HFFc6 (cell line): ENCODE data around the gene KMO. TPM values are rescaled to one million over a fixed set of nuclear protein-coding genes. Genes with fewer than 3 reads are reported as not detected.

Experiments
- DNase-seq: peaks from one replicate; pipeline ENCODE4 v3.0.0-alpha.2; 2018
- H3K27ac Mint-ChIP-seq: 2 replicates; pipeline ENCODE4 v1.8.0; 2020; ENCODE audit warnings: mild to moderate bottlenecking, mixed read lengths
- H3K27me3 Mint-ChIP-seq: 2 replicates; pipeline ENCODE4 v1.8.0; 2021; ENCODE audit warnings: mild to moderate bottlenecking, moderate library complexity, mixed read lengths; ENCODE audit not compliant: insufficient read depth
- H3K36me3 Mint-ChIP-seq: 2 replicates; pipeline ENCODE4 v1.8.0; 2021; ENCODE audit warnings: low read depth, mixed read lengths
- H3K4me1 Mint-ChIP-seq: 2 replicates; pipeline ENCODE4 v1.8.0; 2020; ENCODE audit warnings: low read depth, mixed read lengths
- H3K4me3 Mint-ChIP-seq: 2 replicates; pipeline ENCODE4 v1.8.0; 2020; ENCODE audit warnings: mild to moderate bottlenecking, moderate library complexity, mixed read lengths
- H3K9me3 Mint-ChIP-seq: 2 replicates; pipeline ENCODE4 v1.8.0; 2020; ENCODE audit warnings: mild to moderate bottlenecking, mixed read lengths
- CTCF ChIP-seq: fragments of 200-600 bp; sonication (generic); IDR thresholded peaks from 2 replicates; pipeline ENCODE4 v1.5.0; 2021; ENCODE audit warnings: antibody characterized with exemption, mild to moderate bottlenecking
- total RNA-seq, 6 experiments: library from RNA; stranded (reverse); fragmentation: NEBNext Ultra II Directional; extraction: Animal tissue kit (Norgen Biotek cat#: 25700); gene quantifications; 2 replicates in 1 of 6; 3 replicates in 5 of 6; pipeline ENCODE4 v1.2.3, GENCODE V29; 2021

The KMO gene
- total RNA-seq, 6 experiments from 2014 or later = not detected

GRCh38 chr1:241560849-241561187 is 28.6 kb downstream of the KMO start:
- Mint-ChIP-seq H3K4me1 (no peaks in the 10 kb centered on the region), H3K27ac (no peak overlapping the region), H3K4me3 (no peak overlapping the region), H3K9me3 (no peaks in the 10 kb centered on the region), H3K36me3 (no peaks in the 10 kb centered on the region), H3K27me3 (peaks cover 10% of the 10 kb centered on the region)
- TF ChIP-seq CTCF = no peak
- DNase-seq = no peak

- Mint-ChIP-seq H3K4me1 (no peaks in the 10 kb centered on the region), H3K27ac (no peak overlapping the region), H3K9me3 (no peaks in the 10 kb centered on the region), H3K27me3 (peaks cover 10% of the 10 kb centered on the region), H3K4me3 (no peak overlapping the region), H3K36me3 (no peaks in the 10 kb centered on the region)
- no peak for DNase-seq
- TF ChIP-seq CTCF = no peak
Observed at GRCh38 chr1:241569848-241570247, 37.7 kb downstream of the KMO start.

- DNase-seq = no peak
- Mint-ChIP-seq H3K4me3 (no peak overlapping the region), H3K36me3 (no peaks in the 10 kb centered on the region), H3K4me1 (no peaks in the 10 kb centered on the region), H3K27me3 (peaks cover 4% of the 10 kb centered on the region), H3K27ac (no peak overlapping the region), H3K9me3 (no peaks in the 10 kb centered on the region)
- no peak for TF ChIP-seq CTCF
Observed at GRCh38 chr1:241574154-241574553, 42.0 kb downstream of the KMO start.

- no peak overlapping the region for H3K27ac Mint-ChIP-seq
Observed at GRCh38 chr1:241579434-241579833, 47.3 kb downstream of the KMO start.

GRCh38 chr1:241582921-241583321 is 50.7 kb downstream of the KMO start:
- H3K4me3 Mint-ChIP-seq = no peak overlapping the region
- H3K27ac Mint-ChIP-seq = no peak overlapping the region
- H3K9me3 Mint-ChIP-seq = no peaks in the 10 kb centered on the region
- DNase-seq = no peak
- no peaks in the 10 kb centered on the region for H3K36me3 Mint-ChIP-seq
- peaks cover 6% of the 10 kb centered on the region; the same call in 1 of the 2 replicates for H3K27me3 Mint-ChIP-seq
- H3K4me1 Mint-ChIP-seq = no peaks in the 10 kb centered on the region
- TF ChIP-seq CTCF = no peak

More at GRCh38 chr1:241579434-241579833, 47.3 kb downstream of the KMO start:
- no peak overlapping the region for H3K4me3 Mint-ChIP-seq
- no peaks in the 10 kb centered on the region for H3K9me3 Mint-ChIP-seq
- DNase-seq = no peak
- peaks cover 8% of the 10 kb centered on the region for H3K27me3 Mint-ChIP-seq
- no peaks in the 10 kb centered on the region for H3K36me3 Mint-ChIP-seq
- no peak for TF ChIP-seq CTCF
- no peaks in the 10 kb centered on the region for H3K4me1 Mint-ChIP-seq

- peaks cover 17% of the 10 kb centered on the region for H3K4me1 Mint-ChIP-seq
- H3K9me3 Mint-ChIP-seq = no peaks in the 10 kb centered on the region
- H3K4me3 Mint-ChIP-seq = no peak overlapping the region
- no peak for TF ChIP-seq CTCF
- no peak overlapping the region for H3K27ac Mint-ChIP-seq
- peaks cover 4% of the 10 kb centered on the region; the same call in 1 of the 2 replicates for H3K27me3 Mint-ChIP-seq
- no peaks in the 10 kb centered on the region for H3K36me3 Mint-ChIP-seq
- DNase-seq = no peak
Observed at GRCh38 chr1:241586905-241587512, 54.8 kb downstream of the KMO start.
